Natural killer cell (primary cell): ENCODE results near the gene PDYN. TPM values are rescaled to one million over a fixed set of nuclear protein-coding genes. Genes with fewer than 3 reads are reported as not detected.

Experiments used
- ATAC-seq, 3 donors: fragments of 150-1000 bp in 2 of 3; fragments of 200-7000 bp in 1 of 3; cut with Tn5 transposase; 1 replicate in 1 of 3; 2 replicates in 2 of 3; pipeline ENCODE4 v1.10.0; 2021; ENCODE audit warnings: mild to moderate bottlenecking in 2 of 3, moderate library complexity in 2 of 3
- DNase-seq, 2 donors: peaks; one replicate each; pipeline versions ENCODE4 v3.0.0 to v3.0.0-alpha.2; 2013 to 2021; ENCODE audit warnings: mixed read lengths in 1 of 2
- H3K27ac ChIP-seq: one replicate; pipeline ENCODE4 v1.5.1; 2013; ENCODE audit warnings: mild to moderate bottlenecking, low read length
- H3K27me3 ChIP-seq: one replicate; pipeline ENCODE4 v1.6.1; 2013; ENCODE audit warnings: low read length; ENCODE audit not compliant: control insufficient read depth, insufficient read depth
- H3K36me3 ChIP-seq: one replicate; pipeline ENCODE4 v1.6.1; 2013; ENCODE audit warnings: low read length; ENCODE audit not compliant: control insufficient read depth, insufficient read depth
- H3K4me1 ChIP-seq: one replicate; pipeline ENCODE4 v1.6.1; 2013; ENCODE audit warnings: low read length; ENCODE audit not compliant: control insufficient read depth, insufficient read depth
- H3K4me3 ChIP-seq: one replicate; pipeline ENCODE4 v1.5.1; 2013; ENCODE audit warnings: low read length
- H3K9me3 ChIP-seq: one replicate; pipeline ENCODE4 v1.6.1; 2013; ENCODE audit warnings: low read length; ENCODE audit not compliant: control insufficient read depth, insufficient read depth
- H3K27ac Mint-ChIP-seq, 2 donors: one replicate each; pipeline ENCODE4 v1.8.0; 2022; ENCODE audit warnings: mild to moderate bottlenecking in 2 of 2, mixed read lengths in 2 of 2, moderate library complexity in 1 of 2
- H3K27me3 Mint-ChIP-seq, 2 donors: one replicate each; pipeline ENCODE4 v1.8.0; 2022; ENCODE audit warnings: low read depth in 2 of 2, mixed read lengths in 2 of 2
- H3K36me3 Mint-ChIP-seq: one replicate; pipeline ENCODE4 v1.8.0; 2022; ENCODE audit warnings: mixed read lengths
- H3K4me1 Mint-ChIP-seq, 2 donors: one replicate each; pipeline ENCODE4 v1.8.0; 2022; ENCODE audit warnings: mixed read lengths in 2 of 2
- H3K4me3 Mint-ChIP-seq: one replicate; pipeline ENCODE4 v1.8.0; 2022; ENCODE audit warnings: mild to moderate bottlenecking, moderate library complexity, mixed read lengths
- H3K9me3 Mint-ChIP-seq, 2 donors: one replicate each; pipeline ENCODE4 v1.8.0; 2022; ENCODE audit warnings: mixed read lengths in 2 of 2
- CTCF ChIP-seq: fragments of 200-600 bp; IDR thresholded peaks from one replicate; pipeline ENCODE4 v1.8.0; 2022; ENCODE audit warnings: antibody characterized with exemption
- WGBS: methylation state at CpG from one replicate; pipeline ENCODE4 v1.1.7; 2013; ENCODE audit warnings: missing lambda C conversion rate; ENCODE audit not compliant: insufficient coverage; 5-methylcytosine and 5-hydroxymethylcytosine counted together
- intact Hi-C: fragments of 100-400 bp; cut with micrococcal nuclease; formaldehyde crosslinking; loops from one replicate; pipeline ENCODE4 v1.14.2; 2022
- total RNA-seq, 4 donors: library from RNA; stranded (reverse); fragments of 120-200 nt in 1 of 4; gene quantifications; one replicate each; pipeline versions ENCODE4 v1.2.3 to v1.2.4, GENCODE V29; 2013 to 2022

PDYN gene
- total RNA-seq, 3 donors from 2014 or later (not counting 1 experiment from before 2014, with no cell fraction given): not detected

- 78% methylated on average over 3 of the region's 3 CpGs for WGBS
- H3K4me1 Mint-ChIP-seq: no peaks in the 10 kb centered on the region
- H3K9me3 Mint-ChIP-seq: no peaks in the 10 kb centered on the region
- H3K36me3 Mint-ChIP-seq: no peaks in the 10 kb centered on the region
- H3K27ac Mint-ChIP-seq: no peak overlapping the region
- H3K4me1 ChIP-seq: no peaks in the 10 kb centered on the region
- intact Hi-C loops: no loop called here
- H3K36me3 ChIP-seq: no peaks in the 10 kb centered on the region
- no peak for ATAC-seq
- no peak overlapping the region for H3K4me3 Mint-ChIP-seq
- H3K9me3 ChIP-seq: no peaks in the 10 kb centered on the region
- peaks cover 18 to 29% of the 10 kb centered on the region in 2 donors for H3K27me3 Mint-ChIP-seq
- no peaks in the 10 kb centered on the region for H3K27me3 ChIP-seq
- no peak for TF ChIP-seq CTCF
- H3K4me3 ChIP-seq: no peak overlapping the region
- H3K27ac ChIP-seq: no peak overlapping the region
- no peak for DNase-seq
Observed at GRCh38 chr20:1929460-1929859, 64.4 kb downstream of the PDYN start.

- Histone ChIP-seq H3K27ac (no peak overlapping the region), H3K9me3 (no peaks in the 10 kb centered on the region), H3K4me1 (no peaks in the 10 kb centered on the region), H3K27me3 (no peaks in the 10 kb centered on the region), H3K4me3 (no peak overlapping the region), H3K36me3 (no peaks in the 10 kb centered on the region)
- Mint-ChIP-seq H3K4me1 (no peaks in the 10 kb centered on the region), H3K27ac (peak overlapping the region in 1 of 2 donors; percentile 44), H3K4me3 (no peak overlapping the region), H3K36me3 (no peaks in the 10 kb centered on the region), H3K27me3 (peaks cover 18 to 29% of the 10 kb centered on the region in 2 donors), H3K9me3 (no peaks in the 10 kb centered on the region)
- TF ChIP-seq CTCF: no peak
- intact Hi-C loops: no loop called here
- ATAC-seq (no peak), DNase-seq (no peak)
- WGBS: 82% methylated on average over 7 of the region's 7 CpGs
Observed at GRCh38 chr20:1928782-1929181, 65.1 kb downstream of the PDYN start.

Other genes starting within 250 kb of the PDYN start
- 1 to 10 TPM; 1.3 to 7.5 (median 2.3) TPM for gene SIRPA, start 98.7 kb downstream of the PDYN start, total RNA-seq
- 10 to 100 TPM; 18.7 to 24.5 (median 21.9) TPM for gene STK35, start 107.8 kb upstream of the PDYN start, total RNA-seq